DND-41 (cell line): ENCODE results near the gene KIRREL3.

ENCODE experiments used
- ATAC-seq: fragments of 200-7000 bp; cut with Tn5 transposase; 3 replicates; pipeline ENCODE4 v1.9.1; 2021; ENCODE audit warnings: low read depth; ENCODE audit not compliant: insufficient read depth
- DNase-seq: peaks from one replicate; pipeline ENCODE4 v3.0.0-alpha.2; 2020
- H2AFZ ChIP-seq: 2 replicates; pipeline ENCODE4 v1.6.0; 2012; ENCODE audit warnings: low read depth, low read length
- H3K27ac ChIP-seq: 2 replicates; pipeline ENCODE4 v1.5.1; 2012; ENCODE audit warnings: low read length, inconsistent platforms
- H3K27me3 ChIP-seq: fragments of 200-600 bp; sonication (generic); 2 replicates; pipeline ENCODE4 v1.6.0; 2012; ENCODE audit warnings: low read length, mild to moderate bottlenecking, inconsistent platforms; ENCODE audit not compliant: insufficient read depth, poor library complexity
- H3K36me3 ChIP-seq: 2 replicates; pipeline ENCODE4 v1.5.1; 2012; ENCODE audit warnings: low read length, inconsistent platforms; ENCODE audit not compliant: insufficient read depth
- H3K4me1 ChIP-seq: 2 replicates; pipeline ENCODE4 v1.5.1; 2012; ENCODE audit warnings: mild to moderate bottlenecking, low read length; ENCODE audit not compliant: insufficient read depth
- H3K4me2 ChIP-seq: 2 replicates; pipeline ENCODE4 v1.6.0; 2012; ENCODE audit warnings: mild to moderate bottlenecking, moderate library complexity, low read length, inconsistent platforms; ENCODE audit not compliant: insufficient read depth
- H3K4me3 ChIP-seq, 2 experiments: fragments of 200-600 bp in 1 of 2; shearing (Covaris generic) in 1 of 2; 2 replicates each; pipeline ENCODE4 v1.5.1; 2012 to 2016; ENCODE audit warnings: inconsistent platforms in 2 of 2, low read length in 2 of 2, mild to moderate bottlenecking in 2 of 2, low read depth in 1 of 2, moderate library complexity in 1 of 2
- H3K79me2 ChIP-seq: 2 replicates; pipeline ENCODE4 v1.6.0; 2012; ENCODE audit warnings: low read length, inconsistent platforms; ENCODE audit not compliant: insufficient read depth
- H3K9ac ChIP-seq: 2 replicates; pipeline ENCODE4 v1.6.0; 2012; ENCODE audit warnings: low read depth, mild to moderate bottlenecking, inconsistent platforms, low read length, moderate library complexity
- H3K9me3 ChIP-seq: 2 replicates; pipeline ENCODE4 v1.5.1; 2012; ENCODE audit warnings: low read length, moderate library complexity, mild to moderate bottlenecking, inconsistent platforms; ENCODE audit not compliant: insufficient read depth, severe bottlenecking
- H4K20me1 ChIP-seq: 2 replicates; pipeline ENCODE4 v1.6.0; 2012; ENCODE audit warnings: low read length; ENCODE audit not compliant: insufficient read depth
- CTCF ChIP-seq: IDR thresholded peaks from 2 replicates; pipeline ENCODE4 v1.5.1; 2012; ENCODE audit warnings: borderline replicate concordance, low read length, moderate library complexity, mild to moderate bottlenecking; ENCODE audit not compliant: poor library complexity, severe bottlenecking; ENCODE audit errors: extremely low read depth
- EZH2 ChIP-seq: IDR thresholded peaks from 3 replicates; pipeline ENCODE4 v1.6.1; 2012; ENCODE audit warnings: borderline replicate concordance, low read depth, mild to moderate bottlenecking, moderate library complexity, low read length, inconsistent platforms; ENCODE audit not compliant: severe bottlenecking

The KIRREL3 gene

GRCh38 chr11:126694065-126694625 is 306.4 kb downstream of the KIRREL3 start:
- no peak overlapping the region for H2AFZ ChIP-seq
- no peak overlapping the region for H3K4me3 ChIP-seq
- no peaks in the 10 kb centered on the region for H3K4me1 ChIP-seq
- no peaks in the 10 kb centered on the region for H3K36me3 ChIP-seq
- peaks cover 14% of the 10 kb centered on the region for H3K27me3 ChIP-seq
- no peak for TF ChIP-seq CTCF
- TF ChIP-seq EZH2: no peak
- no peaks in the 10 kb centered on the region for H3K9me3 ChIP-seq
- H4K20me1 ChIP-seq: no peaks in the 10 kb centered on the region
- H3K27ac ChIP-seq: no peak overlapping the region
- ATAC-seq (no peak), DNase-seq (no peak)
- no peaks in the 10 kb centered on the region for H3K79me2 ChIP-seq
- no peak overlapping the region for H3K9ac ChIP-seq
- no peak overlapping the region for H3K4me2 ChIP-seq

- H2AFZ ChIP-seq: no peak overlapping the region
- no peaks in the 10 kb centered on the region for H3K4me1 ChIP-seq
- no peaks in the 10 kb centered on the region for H3K79me2 ChIP-seq
- H3K27me3 ChIP-seq: peaks cover 7% of the 10 kb centered on the region
- H3K36me3 ChIP-seq: no peaks in the 10 kb centered on the region
- no peak overlapping the region for H3K27ac ChIP-seq
- TF ChIP-seq CTCF (no peak), EZH2 (no peak)
- ATAC-seq (no peak), DNase-seq (no peak)
- H3K4me2 ChIP-seq: no peak overlapping the region
- H3K9ac ChIP-seq: no peak overlapping the region
- no peak overlapping the region for H3K4me3 ChIP-seq
- no peaks in the 10 kb centered on the region for H4K20me1 ChIP-seq
- no peaks in the 10 kb centered on the region for H3K9me3 ChIP-seq
These were observed 313.1 kb downstream of the KIRREL3 start for GRCh38 chr11:126687477-126687876.

- peaks cover 7% of the 10 kb centered on the region for H3K27me3 ChIP-seq
- H3K9ac ChIP-seq: no peak overlapping the region
- H3K4me1 ChIP-seq: no peaks in the 10 kb centered on the region
- H2AFZ ChIP-seq: no peak overlapping the region
- H3K27ac ChIP-seq: no peak overlapping the region
- DNase-seq (no peak), ATAC-seq (no peak)
- no peaks in the 10 kb centered on the region for H3K79me2 ChIP-seq
- TF ChIP-seq CTCF: no peak
- no peak for TF ChIP-seq EZH2
- H3K4me3 ChIP-seq: no peak overlapping the region
- H3K9me3 ChIP-seq: no peaks in the 10 kb centered on the region
- H4K20me1 ChIP-seq: no peaks in the 10 kb centered on the region
- H3K36me3 ChIP-seq: no peaks in the 10 kb centered on the region
- H3K4me2 ChIP-seq: no peak overlapping the region
These were observed 313.6 kb downstream of the KIRREL3 start for GRCh38 chr11:126686938-126687337.
